Uterus (tissue), 4 donors: ENCODE measurements around the gene AIP. TPM values are rescaled to one million over a fixed set of nuclear protein-coding genes. Genes with fewer than 3 reads are reported as not detected.
A peak's percentile ranks its signal among the peaks of the same experiment; 100 is the strongest.

Source experiments
- DNase-seq, 2 donors: peaks; one replicate each; pipeline ENCODE4 v3.0.0-alpha.2; 2019 to 2020
- H3K27ac ChIP-seq, 2 donors: fragments of 200-600 bp; sonication (generic); 1 replicate in 1 of 2; 2 replicates in 1 of 2; pipeline ENCODE4 v1.5.1; 2016 to 2018
- H3K27me3 ChIP-seq, 2 donors: fragments of 200-600 bp; sonication (generic); one replicate each; pipeline ENCODE4 v1.5.1; 2018 to 2019; ENCODE audit warnings: control low read depth in 1 of 2
- H3K36me3 ChIP-seq, 2 donors: fragments of 200-600 bp; sonication (generic); one replicate each; pipeline ENCODE4 v1.5.1; 2019; ENCODE audit warnings: control low read depth in 1 of 2
- H3K4me1 ChIP-seq, 2 donors: fragments of 200-600 bp; sonication (generic); one replicate each; pipeline ENCODE4 v1.5.1; 2018 to 2019; ENCODE audit warnings: control low read depth in 1 of 2
- H3K4me3 ChIP-seq, 2 donors: fragments of 200-600 bp; sonication (generic); 1 replicate in 1 of 2; 2 replicates in 1 of 2; pipeline ENCODE4 v1.5.1; 2018 to 2019; ENCODE audit warnings: mild to moderate bottlenecking in 1 of 2
- H3K9me3 ChIP-seq, 2 donors: fragments of 200-600 bp; sonication (generic); one replicate each; pipeline ENCODE4 v1.5.1; 2019; ENCODE audit warnings: control low read depth in 1 of 2
- CTCF ChIP-seq, 4 experiments: fragments of 200-600 bp in 2 of 4; fragments of 450-650 bp in 2 of 4; sonication (generic) in 2 of 4; IDR thresholded peaks; one replicate each; pipeline ENCODE4 v1.5.1; 2016 to 2019; ENCODE audit warnings: antibody characterized with exemption in 4 of 4, mild to moderate bottlenecking in 2 of 4, moderate library complexity in 1 of 4
- POLR2A ChIP-seq, 2 donors: fragments of 450-650 bp; IDR thresholded peaks; one replicate each; pipeline ENCODE4 v1.6.1; 2016; ENCODE audit warnings: antibody characterized with exemption in 2 of 2, mild to moderate bottlenecking in 1 of 2, moderate library complexity in 1 of 2
- intact Hi-C: fragments of 100-400 bp; cut with DNase I; formaldehyde crosslinking; loops from one replicate; pipeline ENCODE4 v1.15.1; 2023; ENCODE audit warnings: low total_unique reads
- total RNA-seq, 4 donors: library from RNA; depleted of rRNA in 3 of 4; stranded (reverse); fragments of >200 nt in 3 of 4; gene quantifications; one replicate each; pipeline versions ENCODE4 v1.1.0 to v1.2.4, GENCODE V29; 2014 to 2023
- donor health status: DM: yes; HTN: yes; CAD: no.

AIP gene
- total RNA-seq, 4 donors from 2014 or later: 52.9 to 131 (median 85.5) TPM

- Histone ChIP-seq H3K9me3 (no peaks in the 10 kb centered on the region), H3K4me1 (no peaks in the 10 kb centered on the region), H3K27ac (no peak overlapping the region), H3K27me3 (no peaks in the 10 kb centered on the region), H3K36me3 (no peaks in the 10 kb centered on the region), H3K4me3 (no peak overlapping the region)
- intact Hi-C loops: no loop called here
- no peak for DNase-seq
- TF ChIP-seq CTCF (IDR thresholded peaks at IDR 0.05): no peak
- no peak for TF ChIP-seq POLR2A (IDR thresholded peaks at IDR 0.05)
Observed at GRCh38 chr11:67453816-67454732, 28.8 kb upstream of the AIP start.

GRCh38 chr11:67455054-67455453 is 27.8 kb upstream of the AIP start, which contains the start of gene CABP4:
Gene CABP4, plus strand, starts transcription at chr11:67455354. Its CDS starts 70 bp downstream, at chr11:67455424.
- no peak for TF ChIP-seq CTCF (IDR thresholded peaks at IDR 0.05)
- no peak for TF ChIP-seq POLR2A (IDR thresholded peaks at IDR 0.05)

GRCh38 chr11:67456068-67456705 is 26.6 kb upstream of the AIP start:
- intact Hi-C loops: no loop called here
- no peak for TF ChIP-seq POLR2A (IDR thresholded peaks at IDR 0.05)
- TF ChIP-seq CTCF (IDR thresholded peaks at IDR 0.05): no peak
- DNase-seq: peak in 1 of 2 donors; percentile 14
- Histone ChIP-seq H3K27me3 (no peaks in the 10 kb centered on the region), H3K9me3 (no peaks in the 10 kb centered on the region), H3K4me1 (no peaks in the 10 kb centered on the region), H3K4me3 (no peak overlapping the region), H3K36me3 (no peaks in the 10 kb centered on the region), H3K27ac (no peak overlapping the region)

More at GRCh38 chr11:67455054-67455453, 27.8 kb upstream of the AIP start, which contains the start of gene CABP4:
- Histone ChIP-seq H3K9me3 (no peaks in the 10 kb centered on the region), H3K4me1 (no peaks in the 10 kb centered on the region), H3K27me3 (no peaks in the 10 kb centered on the region), H3K36me3 (no peaks in the 10 kb centered on the region), H3K27ac (no peak within 1 kb of the TSS), H3K4me3 (no peak within 1 kb of the TSS)
- intact Hi-C loops: no loop called here
- no peak for DNase-seq

GRCh38 chr11:67457453-67457852 is 25.4 kb upstream of the AIP start:
- Histone ChIP-seq H3K4me1 (no peaks in the 10 kb centered on the region), H3K27me3 (no peaks in the 10 kb centered on the region), H3K27ac (no peak overlapping the region), H3K4me3 (no peak overlapping the region), H3K36me3 (no peaks in the 10 kb centered on the region), H3K9me3 (no peaks in the 10 kb centered on the region)
- DNase-seq: no peak
- no peak for TF ChIP-seq CTCF (IDR thresholded peaks at IDR 0.05)
- no peak for TF ChIP-seq POLR2A (IDR thresholded peaks at IDR 0.05)
- intact Hi-C loops: no loop called here

GRCh38 chr11:67458266-67458665 is 24.6 kb upstream of the AIP start:
- Histone ChIP-seq H3K36me3 (no peaks in the 10 kb centered on the region), H3K9me3 (no peaks in the 10 kb centered on the region), H3K4me1 (no peaks in the 10 kb centered on the region), H3K27me3 (no peaks in the 10 kb centered on the region), H3K27ac (no peak overlapping the region), H3K4me3 (no peak overlapping the region)
- intact Hi-C loops: no loop called here
- TF ChIP-seq CTCF (IDR thresholded peaks at IDR 0.05): no peak
- TF ChIP-seq POLR2A (IDR thresholded peaks at IDR 0.05): no peak
- no peak for DNase-seq
